Neural progenitor cell (in vitro differentiated cells): ENCODE data around the gene INSL6. TPM values are rescaled to one million over a fixed set of nuclear protein-coding genes. Genes with fewer than 3 reads are reported as not detected.

Source experiments
- DNase-seq: peaks from one replicate; pipeline ENCODE4 v3.0.0-alpha.2; 2016; ENCODE audit warnings: low spot score
- H2AFZ ChIP-seq: fragments of 200-600 bp; sonication (generic); replicated peaks from 2 replicates; pipeline ENCODE4 v1.6.1; 2016; ENCODE audit warnings: antibody characterized with exemption
- H3F3A ChIP-seq: fragments of 200-600 bp; sonication (generic); 2 replicates; pipeline ENCODE4 v1.6.1; 2016; ENCODE audit warnings: antibody characterized with exemption, low read depth
- H3K27ac ChIP-seq: fragments of 200-600 bp; sonication (generic); 2 replicates; pipeline ENCODE4 v1.5.1; 2016; ENCODE audit warnings: mild to moderate bottlenecking
- H3K27me3 ChIP-seq: fragments of 200-600 bp; sonication (generic); 2 replicates; pipeline ENCODE4 v1.6.1; 2016; ENCODE audit warnings: mild to moderate bottlenecking, moderate library complexity
- H3K36me3 ChIP-seq: fragments of 200-600 bp; sonication (generic); 2 replicates; pipeline ENCODE4 v1.5.1; 2016
- H3K4me1 ChIP-seq: fragments of 200-600 bp; sonication (generic); 2 replicates; pipeline ENCODE4 v1.6.1; 2016; ENCODE audit warnings: mixed run types
- H3K4me2 ChIP-seq: fragments of 200-600 bp; sonication (generic); 2 replicates; pipeline ENCODE4 v1.6.1; 2016
- H3K4me3 ChIP-seq: fragments of 200-600 bp; sonication (generic); 2 replicates; pipeline ENCODE4 v1.5.1; 2016
- H3K79me2 ChIP-seq: fragments of 200-600 bp; sonication (generic); 2 replicates; pipeline ENCODE4 v1.6.1; 2016; ENCODE audit warnings: low read depth
- H3K9ac ChIP-seq: fragments of 200-600 bp; sonication (generic); 2 replicates; pipeline ENCODE4 v1.6.1; 2016
- H3K9me3 ChIP-seq: fragments of 200-600 bp; sonication (generic); 2 replicates; pipeline ENCODE4 v1.5.1; 2016; ENCODE audit warnings: low read depth
- H4K20me1 ChIP-seq: fragments of 200-600 bp; sonication (generic); 2 replicates; pipeline ENCODE4 v1.6.1; 2016; ENCODE audit warnings: low read depth
- H3K27ac Mint-ChIP-seq: 3 replicates; pipeline ENCODE4 v1.8.0; 2021; ENCODE audit warnings: mixed read lengths
- H3K27me3 Mint-ChIP-seq: 2 replicates; pipeline ENCODE4 v1.8.0; 2022; ENCODE audit warnings: low read depth, mild to moderate bottlenecking, inconsistent platforms, moderate library complexity, mixed read lengths; ENCODE audit not compliant: insufficient read depth
- H3K36me3 Mint-ChIP-seq: 3 replicates; pipeline ENCODE4 v1.8.0; 2021; ENCODE audit warnings: mixed read lengths
- H3K4me1 Mint-ChIP-seq: 3 replicates; pipeline ENCODE4 v1.8.0; 2021; ENCODE audit warnings: mixed read lengths
- H3K4me3 Mint-ChIP-seq: 3 replicates; pipeline ENCODE4 v1.8.0; 2021; ENCODE audit warnings: mild to moderate bottlenecking, moderate library complexity, mixed read lengths
- H3K9me3 Mint-ChIP-seq: 3 replicates; pipeline ENCODE4 v1.8.0; 2020; ENCODE audit warnings: mixed read lengths
- EZH2 ChIP-seq: fragments of 200-600 bp; sonication (generic); IDR thresholded peaks from 2 replicates; pipeline ENCODE4 v1.6.1; 2017; ENCODE audit warnings: antibody characterized with exemption, mild to moderate bottlenecking, moderate library complexity
- EZH2phosphoT487 ChIP-seq: fragments of 200-600 bp; sonication (generic); IDR thresholded peaks from 2 replicates; pipeline ENCODE4 v1.6.1; 2017; ENCODE audit warnings: antibody characterized with exemption
- total RNA-seq: library from RNA; depleted of rRNA; stranded (reverse); fragments of >200 nt; gene quantifications from 2 replicates; pipeline ENCODE4 v1.2.3, GENCODE V29; 2015; ENCODE audit warnings: low replicate concordance
- TF ChIP-seq, protein P1 (sequence below): fragments of 200-600 bp; sonication (generic); IDR thresholded peaks from 2 replicates; pipeline ENCODE4 v1.5.1; 2017; ENCODE audit warnings: antibody characterized with exemption, mild to moderate bottlenecking

INSL6 gene
- total RNA-seq, 1 donor from 2014 or later, result not detected

DNA sequence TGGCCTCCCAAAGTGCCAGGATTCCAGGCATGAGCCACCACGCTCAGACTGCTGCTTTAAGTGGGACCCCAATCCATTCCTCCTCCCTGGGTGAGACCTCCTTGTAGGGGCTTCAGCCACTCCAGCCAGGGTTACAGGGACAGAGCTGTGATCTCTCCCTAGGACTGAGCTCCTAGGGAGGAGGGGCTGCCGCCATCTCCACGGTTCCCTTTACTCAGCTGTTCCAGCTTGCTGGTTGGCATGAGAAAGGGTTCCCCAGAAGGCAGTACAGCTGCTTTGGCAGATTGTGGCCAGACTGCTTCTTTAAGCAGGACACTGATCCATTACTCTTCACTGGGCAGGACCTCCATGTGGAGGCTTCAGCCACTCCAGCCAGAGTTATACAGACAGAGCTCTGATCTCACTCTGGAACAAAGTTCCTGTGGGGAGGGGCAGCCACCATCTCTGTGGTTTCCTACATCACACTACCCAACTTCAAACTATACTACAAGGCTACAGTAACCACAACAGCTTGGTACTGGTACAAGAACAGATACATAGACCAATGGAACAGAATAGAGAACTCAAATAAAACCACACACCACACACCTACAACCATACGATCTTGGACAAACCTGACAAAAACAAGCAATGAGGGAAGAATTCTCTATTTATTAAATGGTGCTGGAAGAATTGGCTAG lies 7.2 kb downstream of the INSL6 start:
- no peaks in the 10 kb centered on the region for H3K9me3 ChIP-seq
- no peak overlapping the region for H3K27ac ChIP-seq
- no peak overlapping the region for H3K4me3 ChIP-seq
- H3K27me3 ChIP-seq, result no peaks in the 10 kb centered on the region
- H3F3A ChIP-seq, result no peaks in the 10 kb centered on the region
- Mint-ChIP-seq H3K9me3 (peaks cover 4% of the 10 kb centered on the region), H3K36me3 (no peaks in the 10 kb centered on the region), H3K27ac (no peak overlapping the region), H3K27me3 (no peaks in the 10 kb centered on the region), H3K4me3 (no peak overlapping the region), H3K4me1 (no peaks in the 10 kb centered on the region)
- no peaks in the 10 kb centered on the region for H3K4me1 ChIP-seq
- no peaks in the 10 kb centered on the region for H3K36me3 ChIP-seq
- H3K9ac ChIP-seq, result no peak overlapping the region
- H2AFZ ChIP-seq, result no peak overlapping the region
- no peak for DNase-seq
- H3K4me2 ChIP-seq, result no peak overlapping the region
- no peaks in the 10 kb centered on the region for H4K20me1 ChIP-seq
- H3K79me2 ChIP-seq, result no peaks in the 10 kb centered on the region
- no peak for TF ChIP-seq EZH2phosphoT487
- TF ChIP-seq, protein P1, sequence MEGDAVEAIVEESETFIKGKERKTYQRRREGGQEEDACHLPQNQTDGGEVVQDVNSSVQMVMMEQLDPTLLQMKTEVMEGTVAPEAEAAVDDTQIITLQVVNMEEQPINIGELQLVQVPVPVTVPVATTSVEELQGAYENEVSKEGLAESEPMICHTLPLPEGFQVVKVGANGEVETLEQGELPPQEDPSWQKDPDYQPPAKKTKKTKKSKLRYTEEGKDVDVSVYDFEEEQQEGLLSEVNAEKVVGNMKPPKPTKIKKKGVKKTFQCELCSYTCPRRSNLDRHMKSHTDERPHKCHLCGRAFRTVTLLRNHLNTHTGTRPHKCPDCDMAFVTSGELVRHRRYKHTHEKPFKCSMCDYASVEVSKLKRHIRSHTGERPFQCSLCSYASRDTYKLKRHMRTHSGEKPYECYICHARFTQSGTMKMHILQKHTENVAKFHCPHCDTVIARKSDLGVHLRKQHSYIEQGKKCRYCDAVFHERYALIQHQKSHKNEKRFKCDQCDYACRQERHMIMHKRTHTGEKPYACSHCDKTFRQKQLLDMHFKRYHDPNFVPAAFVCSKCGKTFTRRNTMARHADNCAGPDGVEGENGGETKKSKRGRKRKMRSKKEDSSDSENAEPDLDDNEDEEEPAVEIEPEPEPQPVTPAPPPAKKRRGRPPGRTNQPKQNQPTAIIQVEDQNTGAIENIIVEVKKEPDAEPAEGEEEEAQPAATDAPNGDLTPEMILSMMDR, result no peak
- TF ChIP-seq EZH2, result no peak

DNA sequence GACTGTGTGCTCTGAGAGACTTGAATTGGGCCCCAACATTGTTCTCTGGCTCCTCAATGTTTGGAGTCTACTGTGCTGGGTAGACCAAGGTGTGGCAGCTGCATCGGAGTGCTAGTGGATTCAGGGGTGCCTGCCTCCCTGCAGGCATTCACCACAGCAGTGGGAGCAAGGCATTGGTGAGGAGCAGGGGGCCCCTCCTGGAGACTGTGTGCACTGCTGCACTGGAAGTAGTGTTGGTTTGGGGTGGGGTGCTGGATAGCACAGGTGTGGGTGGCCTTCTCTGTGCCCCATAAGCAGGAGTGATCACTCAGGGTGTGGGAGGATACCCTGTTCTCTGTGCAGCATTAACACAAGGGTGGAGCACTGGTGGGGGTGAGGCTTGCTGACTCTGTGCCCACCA lies 39.2 kb downstream of the INSL6 start:
- peak; percentile 2 for DNase-seq
- Mint-ChIP-seq H3K4me1 (no peaks in the 10 kb centered on the region), H3K9me3 (no peaks in the 10 kb centered on the region), H3K36me3 (peaks cover 2% of the 10 kb centered on the region), H3K4me3 (no peak overlapping the region), H3K27me3 (peaks cover 2% of the 10 kb centered on the region), H3K27ac (no peak overlapping the region)
- Histone ChIP-seq H3K9me3 (no peaks in the 10 kb centered on the region), H3K4me3 (no peak overlapping the region), H3K9ac (no peak overlapping the region), H3K79me2 (no peaks in the 10 kb centered on the region), H4K20me1 (no peaks in the 10 kb centered on the region), H3K36me3 (no peaks in the 10 kb centered on the region), H3F3A (no peaks in the 10 kb centered on the region), H3K4me2 (no peak overlapping the region), H3K27me3 (no peaks in the 10 kb centered on the region), H3K4me1 (no peaks in the 10 kb centered on the region), H2AFZ (no peak overlapping the region), H3K27ac (no peak overlapping the region)
- TF ChIP-seq EZH2phosphoT487, result no peak
- TF ChIP-seq, protein P1, result no peak
- TF ChIP-seq EZH2, result no peak

DNA sequence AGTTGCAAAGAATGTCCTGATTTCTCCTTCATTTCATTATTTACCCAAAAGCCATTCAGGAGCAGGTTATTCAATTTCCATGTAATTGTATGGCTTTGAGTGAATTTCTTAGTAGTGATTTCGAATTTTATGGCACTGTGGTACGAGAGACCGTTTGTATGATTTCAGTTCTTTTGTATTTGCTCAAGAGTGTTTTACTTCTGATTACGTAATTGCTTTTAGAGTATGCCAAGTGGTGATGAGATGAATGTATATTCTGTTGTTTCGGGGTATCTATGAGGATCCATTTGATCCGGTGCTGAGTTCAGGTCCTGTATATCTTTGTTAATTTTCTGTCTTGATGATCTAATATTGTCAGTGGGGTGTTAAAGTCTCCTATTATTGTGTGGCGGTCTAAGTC lies 41.2 kb downstream of the INSL6 start:
- Mint-ChIP-seq H3K27me3 (peaks cover 2% of the 10 kb centered on the region), H3K36me3 (peaks cover 2% of the 10 kb centered on the region), H3K9me3 (no peaks in the 10 kb centered on the region), H3K4me1 (no peaks in the 10 kb centered on the region), H3K4me3 (no peak overlapping the region), H3K27ac (no peak overlapping the region)
- Histone ChIP-seq H3F3A (no peaks in the 10 kb centered on the region), H3K4me2 (no peak overlapping the region), H3K79me2 (no peaks in the 10 kb centered on the region), H3K9ac (no peak overlapping the region), H3K36me3 (no peaks in the 10 kb centered on the region), H4K20me1 (no peaks in the 10 kb centered on the region), H3K4me1 (no peaks in the 10 kb centered on the region), H3K9me3 (no peaks in the 10 kb centered on the region), H3K27ac (no peak overlapping the region), H3K4me3 (no peak overlapping the region), H2AFZ (no peak overlapping the region), H3K27me3 (no peaks in the 10 kb centered on the region)
- DNase-seq, result no peak
- TF ChIP-seq EZH2 (no peak), EZH2phosphoT487 (no peak)
- TF ChIP-seq, protein P1, result no peak
